Aorta (tissue), 5 donors: ENCODE results near the gene COLQ. TPM values are rescaled to one million over a fixed set of nuclear protein-coding genes. Genes with fewer than 3 reads are reported as not detected.

Experiments used
- ATAC-seq: fragments of 200-7000 bp; cut with Tn5 transposase; one replicate; pipeline ENCODE4 v1.9.1; 2022; ENCODE audit warnings: moderate library complexity; ENCODE audit not compliant: low FRiP score
- DNase-seq, 2 donors: peaks; one replicate each; pipeline ENCODE4 v3.0.0-alpha.2; 2020
- H3K27ac ChIP-seq, 2 donors: one replicate each; pipeline ENCODE4 v1.5.1; 2013; ENCODE audit warnings: low read length in 2 of 2, mild to moderate bottlenecking in 2 of 2, moderate library complexity in 2 of 2, control low read depth in 1 of 2, inconsistent platforms in 1 of 2, low read depth in 1 of 2
- H3K27me3 ChIP-seq, 2 donors: one replicate each; pipeline ENCODE4 v1.6.1; 2013; ENCODE audit warnings: control low read depth in 1 of 2, low read length in 1 of 2, mild to moderate bottlenecking in 1 of 2, moderate library complexity in 1 of 2; ENCODE audit not compliant: insufficient read depth in 2 of 2, control insufficient read depth in 1 of 2
- H3K36me3 ChIP-seq, 2 donors: one replicate each; pipeline ENCODE4 v1.6.1; 2013; ENCODE audit warnings: control low read depth in 1 of 2, low read length in 1 of 2, mild to moderate bottlenecking in 1 of 2; ENCODE audit not compliant: insufficient read depth in 2 of 2, control insufficient read depth in 1 of 2
- H3K4me1 ChIP-seq, 2 donors: one replicate each; pipeline ENCODE4 v1.6.1; 2013; ENCODE audit warnings: low read length in 2 of 2, control low read depth in 1 of 2, mild to moderate bottlenecking in 1 of 2, moderate library complexity in 1 of 2; ENCODE audit not compliant: insufficient read depth in 2 of 2, control insufficient read depth in 1 of 2
- H3K4me3 ChIP-seq, 2 donors: one replicate each; pipeline ENCODE4 v1.5.1; 2013; ENCODE audit warnings: low read length in 2 of 2, control low read depth in 1 of 2, mild to moderate bottlenecking in 1 of 2
- H3K9me3 ChIP-seq: one replicate; pipeline ENCODE4 v1.6.1; 2013; ENCODE audit warnings: mild to moderate bottlenecking, low read length; ENCODE audit not compliant: control insufficient read depth
- WGBS, 2 donors: extraction: QIAGEN DNeasy Blood & Tissue Kit; methylation state at CpG; one replicate each; pipeline ENCODE4 v1.1.7; 2013; 5-methylcytosine and 5-hydroxymethylcytosine counted together
- intact Hi-C, 2 donors: fragments of 100-400 bp; cut with DNase I; formaldehyde crosslinking; loops; one replicate each; pipeline versions ENCODE4 v1.14.2 to v1.15.0; 2022
- polyA plus RNA-seq, 2 donors: library from polyadenylated mRNA; stranded (reverse); fragments of 200-250 nt; gene quantifications; one replicate each; pipeline ENCODE4 v1.2.3, GENCODE V29; 2013
- total RNA-seq, 2 donors: library from RNA; stranded (reverse); fragmentation: NEBNext Ultra II Directional; extraction: Animal tissue kit (Norgen Biotek cat#: 25700); gene quantifications; one replicate each; pipeline ENCODE4 v1.2.1, GENCODE V29; 2021
- donor health status: healthy with polysubstance abuse.
- donor health status: Bipolar disorder and iron deficiency.
- donor health status: DM: no; HTN: no; CAD: no.
- donor health status: DM: no; HTN: no; CAD: no.
- donor health status: DM: yes; HTN: yes; CAD: no.

Gene COLQ
- total and polyA plus RNA-seq, 4 donors = 1.8 to 18.7 (median 13.7) TPM

DNA sequence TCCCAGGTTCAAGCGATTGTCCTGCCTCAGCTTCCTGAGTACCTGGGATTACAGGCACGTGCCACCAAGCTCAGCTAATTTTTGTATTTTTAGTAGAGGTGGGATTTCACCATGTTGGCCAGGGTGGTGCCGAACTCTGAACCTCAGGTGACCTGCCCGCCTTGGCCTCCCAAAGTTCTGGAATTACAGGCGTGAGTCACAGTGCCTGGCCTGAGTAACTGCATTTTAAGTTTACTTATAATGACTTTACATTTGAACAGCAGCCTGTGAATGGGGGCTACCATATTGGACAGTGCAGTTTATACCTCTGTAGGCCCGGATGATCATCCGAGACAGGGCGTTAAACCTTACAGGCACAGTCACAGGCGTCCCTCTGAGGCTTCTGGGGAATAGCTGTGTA lies 69.3 kb downstream of the COLQ start:
- H3K4me3 ChIP-seq = no peak overlapping the region
- H3K27me3 ChIP-seq = no peaks in the 10 kb centered on the region
- H3K9me3 ChIP-seq = no peaks in the 10 kb centered on the region
- H3K36me3 ChIP-seq = peaks cover 0 to 2% of the 10 kb centered on the region in 2 donors
- no peaks in the 10 kb centered on the region for H3K4me1 ChIP-seq
- 83 to 86% methylated on average over 9 of the region's 9 CpGs for WGBS, 2 donors
- H3K27ac ChIP-seq = no peak overlapping the region
- DNase-seq = no peak
- ATAC-seq = no peak
- intact Hi-C loops = no loop called here

- H3K9me3 ChIP-seq = no peaks in the 10 kb centered on the region
- peaks cover 0 to 2% of the 10 kb centered on the region in 2 donors for H3K36me3 ChIP-seq
- intact Hi-C loops = no loop called here
- H3K27me3 ChIP-seq = no peaks in the 10 kb centered on the region
- H3K4me1 ChIP-seq = no peaks in the 10 kb centered on the region
- ATAC-seq (no peak), DNase-seq (no peak)
- no peak overlapping the region for H3K27ac ChIP-seq
- no peak overlapping the region for H3K4me3 ChIP-seq
- 90 to 92% methylated on average over 18 of the region's 18 CpGs for WGBS, 2 donors
Measured at GRCh38 chr3:15451216-15452113, 70.0 kb downstream of the COLQ start.

- Histone ChIP-seq H3K4me1 (no peaks in the 10 kb centered on the region), H3K36me3 (peaks cover 0 to 2% of the 10 kb centered on the region in 2 donors), H3K4me3 (no peak overlapping the region), H3K27ac (no peak overlapping the region), H3K9me3 (no peaks in the 10 kb centered on the region), H3K27me3 (no peaks in the 10 kb centered on the region)
- DNase-seq = no peak
- ATAC-seq = no peak
- intact Hi-C loops = no loop called here
- 92 to 94% methylated on average over 12 of the region's 12 CpGs for WGBS, 2 donors
Measured at GRCh38 chr3:15450438-15451215, 70.9 kb downstream of the COLQ start.

DNA sequence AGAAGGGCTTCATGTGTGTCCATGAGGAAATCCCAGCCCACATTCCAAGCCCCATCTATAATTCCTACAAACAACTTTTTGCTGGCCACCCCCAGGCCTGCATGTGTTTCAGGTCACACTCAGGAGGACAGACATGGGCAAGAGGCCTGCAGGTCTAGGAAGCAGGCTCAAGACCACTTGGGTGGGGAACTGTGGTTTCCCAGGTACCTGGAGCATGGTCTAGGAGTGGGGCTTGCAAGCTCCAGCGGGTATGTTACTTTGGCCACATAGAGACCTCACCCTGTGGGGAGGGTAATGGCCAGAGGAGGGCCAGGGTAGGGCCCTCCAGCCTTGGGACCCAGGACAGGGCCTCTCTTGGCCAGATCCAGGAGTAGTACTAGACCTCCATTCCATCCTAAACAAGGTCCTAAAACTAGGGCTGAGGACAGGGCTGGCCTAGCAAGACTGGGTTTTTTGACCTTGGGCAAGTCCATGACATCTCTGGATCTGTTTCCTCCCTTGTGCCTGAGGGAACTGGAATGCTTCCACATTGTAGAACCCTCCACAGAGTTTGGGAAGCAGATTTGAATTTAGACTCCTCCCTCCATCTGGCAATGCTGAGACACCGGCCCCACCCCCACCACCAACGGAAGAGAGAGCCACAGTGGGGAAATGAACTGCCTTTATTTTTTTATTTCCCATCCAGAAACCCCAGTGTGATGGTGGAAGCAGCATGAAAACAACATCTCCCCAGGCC lies 71.8 kb downstream of the COLQ start:
- no peak overlapping the region for H3K4me3 ChIP-seq
- DNase-seq (no peak), ATAC-seq (no peak)
- no peak overlapping the region for H3K27ac ChIP-seq
- H3K4me1 ChIP-seq = no peaks in the 10 kb centered on the region
- H3K9me3 ChIP-seq = no peaks in the 10 kb centered on the region
- H3K36me3 ChIP-seq = peaks cover 0 to 2% of the 10 kb centered on the region in 2 donors
- intact Hi-C loops = loop anchor here in 1 of 2 donors (10.0 kb wide), 1 partner anchor 85 kb away; no protein-coding TSS in a partner anchor
- WGBS, 2 donors = 84 to 92% methylated on average over 3 of the region's 3 CpGs
- H3K27me3 ChIP-seq = no peaks in the 10 kb centered on the region

DNA sequence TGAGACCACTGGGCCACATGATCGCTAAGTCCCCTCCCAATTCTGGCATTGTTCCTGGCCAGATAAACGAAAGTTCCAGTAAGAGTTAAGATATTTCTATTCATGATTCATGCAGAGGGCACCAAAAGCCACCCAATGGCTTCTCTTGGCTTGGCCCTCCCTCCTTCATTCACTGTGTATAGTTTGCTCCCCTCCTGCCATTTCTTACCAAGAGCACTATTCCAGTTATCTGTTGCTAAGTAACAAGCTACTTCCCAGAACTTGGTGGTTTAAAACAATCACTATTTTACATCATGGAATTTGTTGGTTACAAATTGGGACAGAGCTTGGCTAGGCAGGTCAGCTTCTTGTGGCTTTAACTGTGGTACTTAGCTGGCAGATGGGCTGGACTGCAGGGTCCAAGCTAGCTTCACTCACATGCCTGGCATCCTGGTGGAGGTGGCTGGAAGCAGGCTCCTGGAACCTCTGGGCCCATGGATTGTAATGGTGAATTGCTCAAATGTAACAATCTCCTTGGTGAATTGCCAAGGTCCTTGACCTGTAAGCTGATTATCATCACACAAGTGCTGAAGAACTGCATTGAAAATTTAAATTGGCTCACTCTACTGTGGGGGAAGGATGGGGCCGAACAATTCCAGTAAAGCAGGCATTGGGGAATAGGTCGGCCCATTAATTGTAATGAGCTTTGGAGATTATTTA lies 77.5 kb downstream of the COLQ start:
- Histone ChIP-seq H3K9me3 (no peaks in the 10 kb centered on the region), H3K4me1 (peaks cover 2 to 3% of the 10 kb centered on the region in 2 donors), H3K36me3 (peaks cover 4 to 9% of the 10 kb centered on the region in 2 donors), H3K27me3 (no peaks in the 10 kb centered on the region), H3K4me3 (no peak overlapping the region), H3K27ac (no peak overlapping the region)
- 78 to 86% methylated on average over 4 of the region's 4 CpGs for WGBS, 2 donors
- ATAC-seq (no peak), DNase-seq (no peak)
- intact Hi-C loops = loop anchor here (5.0 to 10.0 kb wide), 2 partner anchors 78 to 91 kb away; partner anchors contain the start of gene COLQ (in 1 of the 2)

- H3K27ac ChIP-seq = peak overlapping the region; percentile 69 to 72
- H3K36me3 ChIP-seq = peaks cover 7 to 9% of the 10 kb centered on the region in 2 donors
- H3K4me3 ChIP-seq = no peak overlapping the region
- peaks cover 2 to 3% of the 10 kb centered on the region in 2 donors for H3K4me1 ChIP-seq
- no peaks in the 10 kb centered on the region for H3K27me3 ChIP-seq
- DNase-seq (no peak), ATAC-seq (no peak)
- intact Hi-C loops = loop anchor here (5.0 to 10.0 kb wide), 2 partner anchors 81 to 94 kb away; partner anchors contain the start of gene COLQ (in 1 of the 2)
- H3K9me3 ChIP-seq = no peaks in the 10 kb centered on the region
- WGBS, 2 donors = 3 to 4% methylated on average over 4 of the region's 4 CpGs
Measured at GRCh38 chr3:15440891-15441290, 80.6 kb downstream of the COLQ start.

DNA sequence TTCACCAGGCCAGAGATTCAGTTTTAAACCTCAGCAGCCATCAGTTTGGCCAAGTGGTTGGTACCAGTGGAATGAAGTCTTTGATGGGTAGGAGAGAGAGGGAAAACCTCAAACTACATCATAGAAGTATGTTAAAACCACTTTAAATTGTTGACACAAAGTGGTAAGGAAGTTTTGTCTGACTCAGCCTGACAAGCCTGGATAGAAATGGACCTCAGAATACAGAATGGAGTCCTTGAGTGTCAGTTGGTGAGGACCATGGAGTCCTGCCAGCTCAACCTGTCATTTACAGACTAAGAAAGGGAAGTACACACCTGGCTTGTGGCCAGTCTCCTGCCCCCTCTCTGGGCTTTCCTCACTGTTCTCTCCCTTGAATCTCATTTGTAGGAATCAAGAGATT lies 82.0 kb downstream of the COLQ start:
- ATAC-seq (no peak), DNase-seq (no peak)
- Histone ChIP-seq H3K4me1 (peaks cover 2 to 3% of the 10 kb centered on the region in 2 donors), H3K27ac (peak overlapping the region in 1 of 2 donors; percentile 17), H3K9me3 (no peaks in the 10 kb centered on the region), H3K4me3 (no peak overlapping the region), H3K36me3 (peaks cover 12 to 13% of the 10 kb centered on the region in 2 donors), H3K27me3 (no peaks in the 10 kb centered on the region)
- intact Hi-C loops = no loop called here

- no peak for ATAC-seq
- DNase-seq = no peak
- intact Hi-C loops = no loop called here
- WGBS, 2 donors = 84% methylated on average over 4 of the region's 4 CpGs
- no peaks in the 10 kb centered on the region for H3K9me3 ChIP-seq
- no peak overlapping the region for H3K4me3 ChIP-seq
- no peak overlapping the region for H3K27ac ChIP-seq
- peaks cover 2 to 3% of the 10 kb centered on the region in 2 donors for H3K4me1 ChIP-seq
- H3K27me3 ChIP-seq = no peaks in the 10 kb centered on the region
- H3K36me3 ChIP-seq = peaks cover 12 to 17% of the 10 kb centered on the region in 2 donors
Measured at GRCh38 chr3:15438983-15439382, 82.5 kb downstream of the COLQ start.
